SK-N-MC (cell line): ENCODE measurements around the gene PRELP.

ENCODE experiments used
- DNase-seq: peaks from one replicate; pipeline ENCODE4 v3.0.0-alpha.2; 2011; ENCODE audit warnings: low read depth, low spot score
- H3K27ac ChIP-seq: fragments of 200-600 bp; sonication (generic); 2 replicates; pipeline ENCODE4 v1.5.1; 2016; ENCODE audit warnings: mixed run types
- H3K36me3 ChIP-seq: fragments of 200-600 bp; sonication (generic); 2 replicates; pipeline ENCODE4 v1.6.1; 2017; ENCODE audit warnings: antibody characterized with exemption, low read length, mixed read lengths; ENCODE audit not compliant: insufficient read depth
- H3K4me3 ChIP-seq: fragments of 200-600 bp; sonication (generic); 2 replicates; pipeline ENCODE4 v1.5.1; 2016
- H3K9ac ChIP-seq: fragments of 200-600 bp; sonication (generic); 2 replicates; pipeline ENCODE4 v1.8.0; 2017; ENCODE audit warnings: mixed run types, mixed read lengths; ENCODE audit not compliant: insufficient read length
- H3K9me3 ChIP-seq: fragments of 200-600 bp; sonication (generic); 2 replicates; pipeline ENCODE4 v1.6.1; 2017; ENCODE audit warnings: low read depth, mild to moderate bottlenecking, antibody characterized with exemption, low read length, moderate library complexity, mixed read lengths
- EZH2 ChIP-seq: fragments of 200-600 bp; sonication (generic); IDR thresholded peaks from one replicate; pipeline ENCODE4 v1.6.1; 2017; ENCODE audit warnings: antibody characterized with exemption
- FOXP2 ChIP-seq: optimal IDR thresholded peaks from 2 replicates; pipeline ENCODE3; 2011; ENCODE audit warnings: mild to moderate bottlenecking, moderate library complexity; ENCODE audit not compliant: insufficient read depth; ENCODE audit errors: extremely low read length, control extremely low read depth
- POLR2AphosphoS5 ChIP-seq: IDR thresholded peaks from 2 replicates; pipeline ENCODE4 v1.6.1; 2012; ENCODE audit warnings: mild to moderate bottlenecking, low read depth, low read length, borderline replicate concordance

PRELP gene

DNA sequence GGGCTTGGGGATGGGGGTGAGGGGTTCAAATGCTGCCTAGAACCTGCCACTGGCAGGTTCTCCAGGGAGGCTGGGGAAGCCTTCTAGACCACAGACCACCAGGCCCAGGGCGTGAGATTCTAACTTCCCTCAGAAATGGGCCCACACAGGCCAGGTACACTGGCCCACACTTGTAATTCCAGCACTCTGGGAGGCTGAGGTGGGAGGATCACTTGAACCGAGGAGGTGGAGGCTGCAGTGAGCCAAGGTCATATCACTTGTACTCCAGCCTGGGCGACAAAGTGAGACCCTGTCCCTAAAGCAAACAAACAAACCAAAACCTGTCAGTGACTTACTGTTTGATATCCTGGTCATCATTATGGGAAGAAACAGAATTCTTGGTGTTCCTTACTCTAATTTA lies 50.1 kb downstream of the PRELP start:
- H3K36me3 ChIP-seq, result no peaks in the 10 kb centered on the region
- H3K9ac ChIP-seq, result no peak overlapping the region
- no peaks in the 10 kb centered on the region for H3K9me3 ChIP-seq
- H3K4me3 ChIP-seq, result no peak overlapping the region
- TF ChIP-seq EZH2 (no peak), POLR2AphosphoS5 (no peak), FOXP2 (no peak)
- no peak for DNase-seq
- no peak overlapping the region for H3K27ac ChIP-seq

DNA sequence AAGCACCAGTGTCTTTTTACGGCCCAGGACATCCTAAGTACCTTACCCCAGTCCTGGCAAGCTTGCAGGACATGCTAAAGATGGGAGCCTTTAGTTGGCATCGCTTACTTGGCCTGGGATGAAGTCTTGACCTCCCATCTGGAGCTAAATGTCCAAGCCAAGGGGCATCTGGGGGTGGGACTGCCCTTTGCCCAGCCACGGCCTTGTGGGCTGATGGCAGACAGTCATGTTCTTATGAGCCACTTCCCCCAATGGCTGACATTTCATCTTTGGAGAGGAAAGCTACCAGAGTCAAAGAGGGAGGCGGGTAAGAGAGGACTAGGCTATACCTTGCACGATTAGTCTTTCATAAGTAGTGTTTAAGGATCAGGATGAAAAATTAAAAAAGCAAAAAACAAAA lies 50.5 kb downstream of the PRELP start:
- H3K27ac ChIP-seq, result no peak overlapping the region
- TF ChIP-seq POLR2AphosphoS5, result no peak
- TF ChIP-seq EZH2, result no peak
- TF ChIP-seq FOXP2, result no peak
- DNase-seq, result no peak

DNA sequence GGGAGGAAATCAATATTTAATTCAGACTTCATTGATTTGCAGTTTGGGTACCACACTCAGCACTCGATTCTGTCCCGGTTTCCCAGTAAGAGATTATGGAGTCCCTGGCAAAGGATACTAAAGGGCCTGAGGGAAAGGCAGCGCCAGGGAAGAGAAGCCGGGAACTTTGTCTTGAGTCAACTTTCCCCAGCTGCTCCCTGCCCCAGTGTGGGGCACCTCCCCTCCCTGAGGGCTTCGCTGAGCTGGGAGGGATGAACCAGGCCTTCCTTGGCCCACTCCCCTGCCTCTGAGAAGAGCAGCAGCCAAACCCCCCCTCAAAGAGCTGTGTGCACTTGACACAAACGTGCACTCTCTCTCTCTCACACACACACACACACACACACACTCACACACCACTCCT lies 51.0 kb downstream of the PRELP start:
- TF ChIP-seq POLR2AphosphoS5 (no peak), FOXP2 (no peak), EZH2 (no peak)
- no peak for DNase-seq

More for the DNA sequence above, 50.5 kb downstream of the PRELP start:
- Histone ChIP-seq H3K9me3 (no peaks in the 10 kb centered on the region), H3K36me3 (no peaks in the 10 kb centered on the region), H3K4me3 (no peak overlapping the region), H3K9ac (no peak overlapping the region)

DNA sequence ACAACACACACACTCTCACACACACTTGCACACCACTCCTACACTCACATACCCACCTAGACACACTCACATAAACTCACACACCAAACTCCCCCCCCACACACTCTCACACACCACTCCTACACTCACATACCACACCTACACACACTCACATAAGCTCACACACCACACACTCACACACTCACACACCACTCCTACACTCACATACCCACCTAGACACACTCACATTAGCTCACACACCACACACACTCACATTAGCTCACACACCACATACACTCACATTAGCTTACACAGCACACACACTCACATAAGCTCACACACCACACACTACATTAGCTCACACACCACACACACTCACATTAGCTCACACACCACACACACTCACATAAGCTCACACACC lies 51.4 kb downstream of the PRELP start:
- Histone ChIP-seq H3K27ac (no peak overlapping the region), H3K4me3 (no peak overlapping the region), H3K36me3 (no peaks in the 10 kb centered on the region), H3K9me3 (no peaks in the 10 kb centered on the region), H3K9ac (no peak overlapping the region)
- TF ChIP-seq FOXP2, result no peak
- no peak for TF ChIP-seq EZH2
- TF ChIP-seq POLR2AphosphoS5, result no peak
- no peak for DNase-seq

More for the DNA sequence above, 51.0 kb downstream of the PRELP start:
- Histone ChIP-seq H3K9me3 (no peaks in the 10 kb centered on the region), H3K9ac (no peak overlapping the region), H3K4me3 (no peak overlapping the region), H3K27ac (no peak overlapping the region), H3K36me3 (no peaks in the 10 kb centered on the region)

DNA sequence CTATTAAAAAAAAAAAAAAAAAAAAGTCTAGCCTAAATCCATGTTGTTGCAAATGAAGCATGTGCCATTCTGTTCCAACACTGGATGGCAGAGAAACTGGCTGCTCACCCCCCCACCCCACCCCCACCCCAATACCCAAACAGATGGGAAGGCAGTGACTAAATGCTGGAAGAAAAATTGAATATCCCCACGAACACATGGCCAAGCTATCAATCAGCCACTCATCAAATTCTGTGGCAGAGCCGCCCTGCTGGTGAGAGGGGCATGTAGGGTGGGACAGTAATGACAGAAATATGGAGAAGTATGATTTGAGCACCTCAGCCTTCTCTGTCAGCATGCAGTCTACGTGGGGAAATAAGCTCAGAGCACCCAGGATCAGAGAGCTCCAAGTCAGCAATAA lies 52.5 kb downstream of the PRELP start:
- Histone ChIP-seq H3K27ac (no peak overlapping the region), H3K9me3 (no peaks in the 10 kb centered on the region), H3K9ac (no peak overlapping the region), H3K36me3 (no peaks in the 10 kb centered on the region), H3K4me3 (no peak overlapping the region)
- TF ChIP-seq FOXP2 (no peak), EZH2 (no peak), POLR2AphosphoS5 (no peak)
- DNase-seq, result no peak

DNA sequence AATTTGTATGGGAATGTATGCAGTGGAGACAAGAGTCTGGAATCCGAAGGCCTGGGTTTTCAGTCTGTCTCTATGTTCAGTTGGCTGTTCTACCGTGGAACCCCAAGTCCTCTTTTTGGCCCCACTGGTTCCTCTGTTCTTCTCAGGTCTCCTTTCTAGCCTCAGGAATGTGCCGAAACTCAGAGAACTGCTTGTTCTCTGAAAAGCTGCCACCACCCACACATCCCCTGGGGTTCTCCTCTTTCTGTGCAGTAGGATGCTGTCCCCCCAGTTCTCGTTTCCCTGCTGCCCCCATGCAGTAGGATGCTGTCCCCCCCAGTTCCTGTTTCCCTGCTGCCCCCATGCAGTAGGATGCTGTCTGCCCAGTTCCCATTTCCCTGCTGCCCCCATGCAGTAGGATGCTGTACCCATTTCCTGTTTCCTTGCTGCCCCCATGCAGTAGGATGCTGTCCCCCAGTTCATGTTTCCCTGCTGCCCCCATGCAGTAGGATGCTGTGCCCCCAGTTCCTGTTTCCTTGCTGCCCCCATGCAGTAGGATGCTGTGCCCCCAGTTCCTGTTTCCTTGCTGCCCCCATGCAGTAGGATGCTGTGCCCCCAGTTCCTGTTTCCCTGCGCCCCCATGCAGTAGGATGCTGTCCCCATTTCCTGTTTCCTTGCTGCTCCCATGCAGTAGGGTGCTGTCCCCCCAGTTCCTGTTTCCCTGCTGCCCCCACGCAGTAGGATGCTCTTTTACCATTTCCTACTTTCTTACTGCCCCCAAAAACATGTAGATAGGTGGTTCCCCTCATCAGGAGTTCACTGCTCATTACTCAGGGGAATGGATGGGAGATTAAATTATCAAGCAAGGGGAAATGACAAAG lies 53.6 kb downstream of the PRELP start:
- no peaks in the 10 kb centered on the region for H3K9me3 ChIP-seq
- H3K9ac ChIP-seq, result no peak overlapping the region
- H3K36me3 ChIP-seq, result no peaks in the 10 kb centered on the region
- no peak for TF ChIP-seq EZH2
- no peak for TF ChIP-seq FOXP2
- no peak for TF ChIP-seq POLR2AphosphoS5
- H3K27ac ChIP-seq, result no peak overlapping the region
- no peak for DNase-seq
- no peak overlapping the region for H3K4me3 ChIP-seq

DNA sequence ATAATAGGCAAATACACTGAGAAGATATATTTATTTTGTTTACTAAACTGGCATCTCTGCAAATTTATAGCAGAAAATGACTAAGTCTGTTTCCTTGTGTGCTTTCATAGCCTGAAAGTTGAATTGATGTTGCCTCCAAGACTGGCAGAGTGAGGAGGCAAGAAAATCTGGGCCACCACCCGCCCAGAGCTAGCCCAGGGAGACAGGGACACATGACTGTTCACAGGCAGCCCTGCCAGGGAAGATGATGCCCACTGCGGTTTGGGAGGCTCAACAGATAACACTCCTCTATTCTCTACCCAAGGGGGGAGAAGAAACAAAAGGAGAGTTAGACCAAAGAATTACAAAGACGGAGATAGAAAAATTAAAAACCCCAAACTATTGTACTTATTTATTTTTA lies 55.5 kb downstream of the PRELP start:
- Histone ChIP-seq H3K9ac (no peak overlapping the region), H3K9me3 (no peaks in the 10 kb centered on the region), H3K36me3 (no peaks in the 10 kb centered on the region), H3K4me3 (no peak overlapping the region), H3K27ac (no peak overlapping the region)
- TF ChIP-seq POLR2AphosphoS5 (no peak), EZH2 (no peak), FOXP2 (no peak)
- DNase-seq, result no peak

DNA sequence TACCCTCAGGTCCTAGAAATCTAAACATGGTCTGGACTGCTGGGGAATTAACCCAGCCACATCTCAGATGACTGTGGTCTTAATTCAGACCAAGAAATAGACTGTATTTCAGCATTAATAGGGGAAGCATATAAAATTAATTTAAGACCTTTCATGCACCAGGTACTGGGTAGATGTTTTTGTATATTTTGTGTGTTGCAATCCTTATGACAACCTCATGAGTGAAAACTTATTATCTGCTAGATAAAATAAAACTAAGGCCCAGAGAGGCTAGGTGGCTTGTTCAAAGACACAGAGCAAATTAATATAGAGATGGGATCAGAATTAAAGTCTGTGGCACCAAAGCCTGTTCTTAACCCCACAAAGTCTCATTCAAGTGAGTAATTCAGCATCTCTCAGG lies 58.4 kb downstream of the PRELP start:
- Histone ChIP-seq H3K27ac (no peak overlapping the region), H3K36me3 (no peaks in the 10 kb centered on the region), H3K4me3 (no peak overlapping the region), H3K9me3 (no peaks in the 10 kb centered on the region), H3K9ac (no peak overlapping the region)
- TF ChIP-seq FOXP2, result no peak
- no peak for TF ChIP-seq EZH2
- TF ChIP-seq POLR2AphosphoS5, result no peak
- DNase-seq, result no peak

DNA sequence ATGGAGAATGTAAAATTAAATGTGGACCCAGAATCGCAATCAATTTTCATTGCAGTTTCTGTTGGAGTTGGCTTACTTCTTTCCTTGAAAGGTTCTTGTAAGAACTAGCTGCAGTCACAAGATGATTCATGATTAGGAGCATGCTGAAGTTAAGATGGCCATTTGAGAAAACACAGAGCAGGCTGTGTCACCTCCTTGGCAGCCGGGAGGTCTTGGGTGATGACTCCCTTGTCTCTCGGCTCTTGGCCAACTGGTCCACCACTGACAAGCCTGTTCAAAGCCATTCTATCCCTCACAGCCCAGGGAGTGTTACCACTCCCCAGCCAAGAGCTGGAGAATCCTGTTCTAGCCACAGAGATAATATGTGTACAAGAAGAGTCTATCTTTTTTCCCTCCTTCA lies 58.9 kb downstream of the PRELP start:
- TF ChIP-seq POLR2AphosphoS5, result no peak
- TF ChIP-seq EZH2, result no peak
- TF ChIP-seq FOXP2, result no peak
- no peak for DNase-seq
- Histone ChIP-seq H3K27ac (no peak overlapping the region), H3K4me3 (no peak overlapping the region), H3K9me3 (no peaks in the 10 kb centered on the region), H3K36me3 (no peaks in the 10 kb centered on the region), H3K9ac (no peak overlapping the region)
